Endothelial cell of umbilical vein (primary cell): Measurements from ENCODE around the gene ADGRL3. TPM values are rescaled to one million over a fixed set of nuclear protein-coding genes. Genes with fewer than 3 reads are reported as not detected.

Source experiments
- BruUV-seq: library from RNA; stranded (reverse); fragments of 400-500 nt; replicated peaks from 2 replicates; lab custom pipeline; 2021; lab: Mats Ljungman, UMichigan
- CTCF ChIA-PET: fragments of 300-600, 350-600 bp; sonication (Branson Sonifier 250); formaldehyde crosslinking; loops from one replicate; lab custom pipeline; 2021; ENCODE audit warnings: antibody characterized with exemption, inconsistent platforms; lab: Charles Lee
- POLR2A ChIA-PET: fragments of 300-600, 350-600 bp; sonication (Branson Sonifier 250); formaldehyde crosslinking; loops from one replicate; lab custom pipeline; 2021; ENCODE audit warnings: antibody characterized with exemption, inconsistent platforms; lab: Charles Lee
- DNase-seq: peaks from one replicate; pipeline ENCODE4 v3.0.0-alpha.2; 2011; ENCODE audit warnings: low read depth, low spot score
- FAIRE-seq: peaks from 2 replicates; lab custom pipeline; 2011; peaks lifted over from hg19 to GRCh38; lab: Jason Lieb, UNC
- H2AFZ ChIP-seq: 2 replicates; pipeline ENCODE4 v1.6.0; 2012; ENCODE audit warnings: low read depth, low read length, control low read depth, inconsistent platforms
- H3K27ac ChIP-seq: 2 replicates; pipeline ENCODE4 v1.5.1; 2011; ENCODE audit warnings: low read depth, mild to moderate bottlenecking, control low read depth, low read length, moderate library complexity; ENCODE audit not compliant: insufficient read depth
- H3K27me3 ChIP-seq, 2 experiments: 2 replicates each; pipeline versions ENCODE4 v1.6.0 to v1.6.1; 2011; ENCODE audit warnings: low read length in 2 of 2, mixed read lengths in 1 of 2; ENCODE audit not compliant: control insufficient read depth in 2 of 2, insufficient read depth in 2 of 2
- H3K36me3 ChIP-seq, 2 experiments: 2 replicates in 1 of 2; 3 replicates in 1 of 2; pipeline ENCODE4 v1.5.1; 2011; ENCODE audit warnings: low read length in 2 of 2, mild to moderate bottlenecking in 1 of 2, moderate library complexity in 1 of 2; ENCODE audit not compliant: control insufficient read depth in 2 of 2, insufficient read depth in 2 of 2; ENCODE audit errors: extremely low read depth in 1 of 2
- H3K4me1 ChIP-seq: 3 replicates; pipeline ENCODE4 v1.5.1; 2011; ENCODE audit warnings: mild to moderate bottlenecking, low read length; ENCODE audit not compliant: control insufficient read depth, insufficient read depth; ENCODE audit errors: extremely low read depth
- H3K4me2 ChIP-seq: 2 replicates; pipeline ENCODE4 v1.6.1; 2011; ENCODE audit warnings: low read length, control low read depth, mixed read lengths; ENCODE audit not compliant: insufficient read depth
- H3K4me3 ChIP-seq, 3 experiments: fragments of 200-600 bp in 1 of 3; sonication (generic), shearing (Covaris generic) in 1 of 3; replicated peaks in 1 of 3; 2 replicates each; pipeline ENCODE4 v1.5.1; 2011 to 2016; ENCODE audit warnings: control low read depth in 3 of 3, low read length in 3 of 3, mild to moderate bottlenecking in 2 of 3, inconsistent platforms in 1 of 3, low read depth in 1 of 3, moderate library complexity in 1 of 3; ENCODE audit not compliant: insufficient read depth in 1 of 3
- H3K79me2 ChIP-seq: 2 replicates; pipeline ENCODE4 v1.6.0; 2012; ENCODE audit warnings: low read length, inconsistent platforms; ENCODE audit not compliant: control insufficient read depth, insufficient read depth
- H3K9ac ChIP-seq: replicated peaks from 2 replicates; pipeline ENCODE3; 2011; ENCODE audit warnings: low read length, control low read depth; ENCODE audit not compliant: insufficient read depth; ENCODE audit errors: extremely low read depth
- H3K9me1 ChIP-seq: replicated peaks from 3 replicates; pipeline ENCODE4 v1.6.0; 2011; ENCODE audit warnings: mild to moderate bottlenecking, low read length; ENCODE audit not compliant: control insufficient read depth, insufficient read depth; ENCODE audit errors: extremely low read depth
- H3K9me3 ChIP-seq: replicated peaks from 2 replicates; pipeline ENCODE4 v1.5.1; 2012; ENCODE audit warnings: low read length, inconsistent platforms; ENCODE audit not compliant: control insufficient read depth, insufficient read depth
- H4K20me1 ChIP-seq: replicated peaks from 2 replicates; pipeline ENCODE3; 2011; ENCODE audit warnings: mild to moderate bottlenecking, low read length; ENCODE audit not compliant: control insufficient read depth, insufficient read depth; ENCODE audit errors: extremely low read depth
- CTCF ChIP-seq, 2 donors: IDR thresholded peaks; 1 replicate in 1 of 2; 2 replicates in 1 of 2; pipeline ENCODE4 v1.5.1; 2011; ENCODE audit warnings: low read length in 2 of 2, mild to moderate bottlenecking in 2 of 2, moderate library complexity in 2 of 2, control low read depth in 1 of 2, inconsistent platforms in 1 of 2, low read depth in 1 of 2; ENCODE audit not compliant: insufficient read depth in 1 of 2; ENCODE audit errors: extremely low read depth in 1 of 2
- EZH2 ChIP-seq: IDR thresholded peaks from 2 replicates; pipeline ENCODE4 v1.6.1; 2012; ENCODE audit warnings: borderline replicate concordance, low read depth, mild to moderate bottlenecking, moderate library complexity, low read length, inconsistent platforms; ENCODE audit not compliant: severe bottlenecking
- FOS ChIP-seq: IDR thresholded peaks from 2 replicates; pipeline ENCODE4 v1.6.1; 2011; ENCODE audit warnings: mild to moderate bottlenecking, low read length, moderate library complexity, borderline replicate concordance; ENCODE audit not compliant: insufficient read depth
- GATA2 ChIP-seq: IDR thresholded peaks from 2 replicates; pipeline ENCODE4 v1.7.0; 2011; ENCODE audit warnings: low read depth, mild to moderate bottlenecking, moderate library complexity, mixed read lengths, low read length; ENCODE audit not compliant: insufficient read length, insufficient read depth
- JUN ChIP-seq: IDR thresholded peaks from 2 replicates; pipeline ENCODE4 v1.6.1; 2011; ENCODE audit warnings: borderline replicate concordance, low read depth; ENCODE audit not compliant: insufficient read length, insufficient read depth
- MAX ChIP-seq: IDR thresholded peaks from 2 replicates; pipeline ENCODE4 v1.6.1; 2011; ENCODE audit not compliant: insufficient read depth, insufficient read length
- MYC ChIP-seq: IDR thresholded peaks from one replicate; pipeline ENCODE4 v1.6.1; 2011; ENCODE audit warnings: mild to moderate bottlenecking, low read depth, low read length
- POLR2A ChIP-seq: IDR thresholded peaks from 2 replicates; pipeline ENCODE4 v1.6.1; 2012; ENCODE audit warnings: low read depth, mild to moderate bottlenecking, control low read depth, low read length
- POLR2AphosphoS5 ChIP-seq: IDR thresholded peaks from 2 replicates; pipeline ENCODE4 v1.6.1; 2012; ENCODE audit warnings: low read depth, mild to moderate bottlenecking, control low read depth, low read length, moderate library complexity; ENCODE audit not compliant: insufficient read depth
- dilution Hi-C: fragments of 300-500 bp; cut with MboI; formaldehyde crosslinking; loops from one replicate; pipeline ENCODE4 v1.15.0; 2019; ENCODE audit warnings: low sequenced_read_pairs; ENCODE audit not compliant: extremely low pct_ligation_motif_present
- intact Hi-C: fragments of 100-400 bp; cut with micrococcal nuclease; formaldehyde crosslinking; loops from one replicate; pipeline ENCODE4 v1.10.0; 2022
- polyA plus RNA-seq, 4 experiments: library from polyadenylated mRNA; depleted of rRNA in 3 of 4; stranded (reverse) in 3 of 4; unstranded in 1 of 4; fragments of >200 nt; gene quantifications; 2 replicates each; pipeline versions ENCODE4 v1.2.1 to v1.2.3, GENCODE V29; 2011 to 2012; ENCODE audit warnings: missing spikeins in 1 of 4
- total RNA-seq: library from RNA; stranded (reverse); gene quantifications from 2 replicates; pipeline ENCODE4 v1.2.3, GENCODE V29; 2021

The ADGRL3 gene
- total and polyA plus RNA-seq, 2 donors (not counting 3 experiments of a cell fraction or from before 2014, with no cell fraction given): not detected

- Histone ChIP-seq H3K9me3 (no peaks in the 10 kb centered on the region), H3K36me3 (no peaks in the 10 kb centered on the region), H3K79me2 (no peaks in the 10 kb centered on the region), H4K20me1 (no peaks in the 10 kb centered on the region), H3K27me3 (no peaks in the 10 kb centered on the region), H3K9me1 (no peaks in the 10 kb centered on the region), H3K9ac (no peak overlapping the region), H2AFZ (no peak overlapping the region), H3K4me1 (no peaks in the 10 kb centered on the region), H3K4me2 (no peak overlapping the region), H3K27ac (no peak overlapping the region), H3K4me3 (no peak overlapping the region)
- no peak for FAIRE-seq
- no TSS peak for BruUV-seq
- intact Hi-C loops (no loop called here), dilution Hi-C loops (no loop called here)
- CTCF ChIA-PET: no interaction called here
- POLR2A ChIA-PET: no interaction called here
- no peak for TF ChIP-seq FOS
- no peak for TF ChIP-seq POLR2AphosphoS5
- no peak for TF ChIP-seq MYC
- no peak for TF ChIP-seq GATA2
- no peak for TF ChIP-seq MAX
- TF ChIP-seq EZH2: no peak
- no peak for TF ChIP-seq JUN
- TF ChIP-seq POLR2A: no peak
- no peak for TF ChIP-seq CTCF (IDR thresholded peaks at IDR 0.05; ENCODE audit: extremely low read depth in 1 of 2, insufficient read depth in 1 of 2, low read depth in 1 of 2, low read length in 2 of 2)
- DNase-seq: no peak
Observed at GRCh38 chr4:61619528-61619927, 419.4 kb downstream of the ADGRL3 start.
